ENCODE data around the gene TMEM174. TPM values are rescaled to one million over a fixed set of nuclear protein-coding genes. Genes with fewer than 3 reads are reported as not detected.
"Not testable (repeated sequence)": the region's sequence is repeated elsewhere in the genome, so short reads cannot be mapped to it uniquely, and the experiment has no call there.

Gene TMEM174
- total and polyA plus RNA-seq, 2 experiments from 2014 or later: not detected

DNA sequence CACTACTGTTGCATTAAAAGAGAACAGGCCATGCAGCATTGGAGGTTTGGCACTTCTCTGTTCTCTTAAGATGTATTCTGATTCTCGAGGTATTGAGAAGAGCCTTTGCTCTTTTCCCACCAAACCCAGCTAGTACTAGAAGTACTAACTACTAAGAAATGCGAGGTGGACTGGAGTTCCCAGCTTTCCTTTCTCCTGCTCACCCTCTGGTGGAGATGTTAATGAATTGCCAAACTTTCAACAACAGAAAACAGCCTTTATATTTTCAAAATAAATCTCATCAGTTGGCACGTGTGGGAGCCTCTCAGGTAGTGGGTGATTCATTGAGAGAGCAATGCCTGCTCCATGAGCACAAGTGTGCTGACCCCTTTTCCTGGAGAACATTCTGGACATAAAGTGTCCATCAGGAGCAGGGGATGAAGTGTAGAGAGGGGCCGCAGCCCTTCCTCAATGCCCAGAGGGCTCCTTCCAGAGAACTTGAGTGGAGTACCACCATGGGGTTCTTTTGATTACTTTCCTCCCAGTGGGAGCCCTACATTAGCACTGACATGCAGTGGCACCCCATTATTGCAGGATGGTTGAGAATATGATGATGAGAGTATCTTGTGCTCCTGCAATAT lies 45.7 kb downstream of the TMEM174 start:
- peak in 1 of 2 donors; percentile 56 for DNase-seq (ENCODE audit: low read depth in 1 of 2, low spot score in 1 of 2)
- no peak overlapping the region for H3K27ac ChIP-seq
- no peak overlapping the region for H3K4me3 ChIP-seq
- no peaks in the 10 kb centered on the region for H3K36me3 ChIP-seq
- no peaks in the 10 kb centered on the region for H3K4me1 ChIP-seq (ENCODE audit: low read depth)
- H3K9me3 ChIP-seq (ENCODE audit: low read depth): no peaks in the 10 kb centered on the region
- peaks cover 100% of the 10 kb centered on the region for H3K27me3 ChIP-seq
- peak; percentile 48 for TF ChIP-seq CTCF (IDR thresholded peaks at IDR 0.05; ENCODE audit: low read depth, low read length)

- not testable (repeated sequence) for H3K27ac ChIP-seq; H3K9me3 ChIP-seq (ENCODE audit: low read depth); DNase-seq (ENCODE audit: low read depth in 1 of 2, low spot score in 1 of 2); H3K4me1 ChIP-seq (ENCODE audit: low read depth); H3K36me3 ChIP-seq; H3K4me3 ChIP-seq
- H3K27me3 ChIP-seq: peaks cover 100% of the 10 kb centered on the region
Measured at GRCh38 chr5:73219336-73219735, 46.3 kb downstream of the TMEM174 start.

DNA sequence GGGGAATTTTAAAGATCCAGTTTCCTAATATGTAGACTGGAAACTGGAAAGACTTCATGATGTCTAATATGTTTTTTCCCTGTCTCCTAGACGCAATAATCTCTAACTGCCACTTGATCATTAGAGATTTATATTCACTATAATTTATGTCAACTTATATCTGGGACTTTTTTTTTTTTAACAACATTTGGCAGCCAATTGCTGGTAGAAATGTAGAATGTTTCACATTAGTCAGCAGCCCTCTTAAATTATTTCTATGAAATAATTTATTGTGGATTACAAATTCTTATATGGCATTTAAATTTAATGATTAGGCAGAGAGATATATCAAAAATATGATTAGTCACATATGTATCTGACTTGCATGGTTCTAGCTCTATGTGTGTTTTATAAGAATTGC lies 48.2 kb downstream of the TMEM174 start:
- DNase-seq (ENCODE audit: low read depth in 1 of 2, low spot score in 1 of 2): no peak
- no peaks in the 10 kb centered on the region for H3K36me3 ChIP-seq
- peaks cover 100% of the 10 kb centered on the region for H3K27me3 ChIP-seq
- no peak overlapping the region for H3K27ac ChIP-seq
- H3K9me3 ChIP-seq (ENCODE audit: low read depth): no peaks in the 10 kb centered on the region
- H3K4me1 ChIP-seq (ENCODE audit: low read depth): no peaks in the 10 kb centered on the region
- no peak overlapping the region for H3K4me3 ChIP-seq
- TF ChIP-seq CTCF (IDR thresholded peaks at IDR 0.05; ENCODE audit: low read depth, low read length): no peak

GRCh38 chr5:73221726-73222125 lies 48.7 kb downstream of the TMEM174 start:
- no peak overlapping the region for H3K4me3 ChIP-seq
- H3K27ac ChIP-seq: no peak overlapping the region
- no peaks in the 10 kb centered on the region for H3K9me3 ChIP-seq (ENCODE audit: low read depth)
- H3K36me3 ChIP-seq: no peaks in the 10 kb centered on the region
- TF ChIP-seq CTCF (IDR thresholded peaks at IDR 0.05; ENCODE audit: low read depth, low read length): no peak
- no peak for DNase-seq (ENCODE audit: low read depth in 1 of 2, low spot score in 1 of 2)
- H3K4me1 ChIP-seq (ENCODE audit: low read depth): no peaks in the 10 kb centered on the region
- peaks cover 100% of the 10 kb centered on the region for H3K27me3 ChIP-seq

- Histone ChIP-seq H3K36me3 (no peaks in the 10 kb centered on the region), H3K4me1 (ENCODE audit: low read depth) (no peaks in the 10 kb centered on the region), H3K27ac (no peak overlapping the region), H3K9me3 (ENCODE audit: low read depth) (no peaks in the 10 kb centered on the region), H3K27me3 (peaks cover 100% of the 10 kb centered on the region), H3K4me3 (no peak overlapping the region)
- TF ChIP-seq CTCF (IDR thresholded peaks at IDR 0.05; ENCODE audit: low read depth, low read length): no peak
- DNase-seq (ENCODE audit: low read depth in 1 of 2, low spot score in 1 of 2): no peak
Measured at GRCh38 chr5:73222173-73222572, 49.2 kb downstream of the TMEM174 start.

Other genes with a start within 250 kb of the TMEM174 start
- gene FCHO2, start 217.2 kb upstream of the TMEM174 start, total RNA-seq: 6.6 and 7.5 TPM in 2 replicates
- 6.9 and 9.5 TPM in 2 replicates for gene FCHO2, start 217.2 kb upstream of the TMEM174 start, polyA plus RNA-seq
- not detected in 2 replicates for gene TMEM171, start 52.6 kb upstream of the TMEM174 start, total RNA-seq
- gene TMEM171, start 52.6 kb upstream of the TMEM174 start, polyA plus RNA-seq: not detected in 2 replicates

All from cardiac muscle cell (in vitro differentiated cells and primary cell).